Measurements from ENCODE around the gene TMEM273. TPM values are rescaled to one million over a fixed set of nuclear protein-coding genes. Genes with fewer than 3 reads are reported as not detected.

TMEM273 gene
- total RNA-seq, 1 donor from 2014 or later: not detected

DNA sequence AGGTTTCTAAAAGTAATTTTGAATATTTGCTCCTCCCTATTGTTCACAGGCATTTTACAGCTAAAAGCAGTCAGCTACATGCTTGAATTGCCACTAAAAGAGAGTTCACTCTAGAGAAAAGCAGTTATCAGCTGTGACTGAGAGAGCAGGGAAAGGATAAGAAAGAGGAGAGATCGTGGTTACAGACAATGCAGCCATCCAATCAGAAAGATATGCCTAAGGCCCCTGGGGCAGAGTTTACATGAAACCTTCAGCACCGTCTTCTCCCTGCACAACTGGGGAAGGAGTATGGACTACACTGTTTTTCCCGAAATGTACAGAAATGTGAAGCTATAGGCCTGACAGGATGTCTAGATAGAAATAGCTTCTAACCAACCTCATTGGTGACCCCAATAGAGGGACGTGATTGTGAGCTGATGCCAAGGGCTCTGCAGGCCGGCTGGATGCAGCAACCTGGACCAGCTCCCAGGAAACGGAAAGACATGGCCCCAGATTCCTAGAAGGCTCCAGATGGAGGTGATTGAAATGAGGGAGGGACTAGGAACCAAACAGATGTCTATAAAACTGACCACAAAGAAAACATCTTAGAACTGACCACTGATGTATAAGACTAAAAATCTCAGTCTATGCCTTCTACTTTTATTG is 69.6 kb downstream of the TMEM273 start:
- Mint-ChIP-seq H3K4me1 (ENCODE audit: unreplicated experiment) (peaks cover 4% of the 10 kb centered on the region), H3K36me3 (ENCODE audit: unreplicated experiment) (no peaks in the 10 kb centered on the region), H3K27ac (ENCODE audit: unreplicated experiment) (no peak overlapping the region), H3K4me3 (ENCODE audit: unreplicated experiment) (no peak overlapping the region), H3K27me3 (ENCODE audit: unreplicated experiment) (peaks cover 43% of the 10 kb centered on the region), H3K9me3 (ENCODE audit: unreplicated experiment) (no peaks in the 10 kb centered on the region)
- TF ChIP-seq, protein P1, sequence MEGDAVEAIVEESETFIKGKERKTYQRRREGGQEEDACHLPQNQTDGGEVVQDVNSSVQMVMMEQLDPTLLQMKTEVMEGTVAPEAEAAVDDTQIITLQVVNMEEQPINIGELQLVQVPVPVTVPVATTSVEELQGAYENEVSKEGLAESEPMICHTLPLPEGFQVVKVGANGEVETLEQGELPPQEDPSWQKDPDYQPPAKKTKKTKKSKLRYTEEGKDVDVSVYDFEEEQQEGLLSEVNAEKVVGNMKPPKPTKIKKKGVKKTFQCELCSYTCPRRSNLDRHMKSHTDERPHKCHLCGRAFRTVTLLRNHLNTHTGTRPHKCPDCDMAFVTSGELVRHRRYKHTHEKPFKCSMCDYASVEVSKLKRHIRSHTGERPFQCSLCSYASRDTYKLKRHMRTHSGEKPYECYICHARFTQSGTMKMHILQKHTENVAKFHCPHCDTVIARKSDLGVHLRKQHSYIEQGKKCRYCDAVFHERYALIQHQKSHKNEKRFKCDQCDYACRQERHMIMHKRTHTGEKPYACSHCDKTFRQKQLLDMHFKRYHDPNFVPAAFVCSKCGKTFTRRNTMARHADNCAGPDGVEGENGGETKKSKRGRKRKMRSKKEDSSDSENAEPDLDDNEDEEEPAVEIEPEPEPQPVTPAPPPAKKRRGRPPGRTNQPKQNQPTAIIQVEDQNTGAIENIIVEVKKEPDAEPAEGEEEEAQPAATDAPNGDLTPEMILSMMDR (IDR thresholded peaks at IDR 0.05): no peak
- no peak for DNase-seq (ENCODE audit: extremely low spot score, unreplicated experiment)

DNA sequence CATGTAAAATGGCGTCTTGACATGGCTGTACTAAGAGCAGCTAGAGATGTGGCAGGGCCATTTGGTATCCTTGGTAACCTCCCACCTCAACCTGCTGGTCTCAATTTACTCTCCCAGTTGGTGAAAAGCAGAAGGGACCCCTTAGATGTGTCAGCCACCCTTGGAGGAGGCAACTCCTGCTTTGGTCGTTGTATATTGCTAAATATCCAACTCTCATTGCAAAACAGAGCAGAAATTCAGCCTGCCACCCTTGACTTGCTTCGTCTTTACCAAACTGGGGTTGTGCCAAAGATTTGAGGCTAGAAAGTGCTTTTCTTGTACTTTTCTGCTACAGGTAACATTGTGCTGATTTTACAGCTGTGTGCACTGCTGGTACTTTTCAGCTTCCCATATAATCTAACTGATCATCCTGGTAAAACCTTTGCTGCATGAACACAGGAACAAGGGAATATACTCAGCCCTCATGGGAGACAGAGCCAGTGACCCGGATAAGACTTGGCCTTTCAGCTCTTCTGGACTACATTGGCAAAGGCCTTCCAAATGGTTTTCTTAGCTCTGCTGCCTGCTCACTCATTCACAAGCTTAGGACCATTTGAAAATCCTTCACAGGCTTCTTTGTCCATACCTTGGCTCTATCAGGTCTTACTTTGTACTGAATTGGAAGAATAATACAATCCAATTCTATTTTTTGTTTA is 70.7 kb downstream of the TMEM273 start:
- no peak overlapping the region for H3K4me3 Mint-ChIP-seq (ENCODE audit: unreplicated experiment)
- TF ChIP-seq, protein P1 (IDR thresholded peaks at IDR 0.05): no peak
- DNase-seq (ENCODE audit: extremely low spot score, unreplicated experiment): peak; percentile 17
- H3K27ac Mint-ChIP-seq (ENCODE audit: unreplicated experiment): no peak overlapping the region
- H3K4me1 Mint-ChIP-seq (ENCODE audit: unreplicated experiment): peaks cover 4% of the 10 kb centered on the region
- no peaks in the 10 kb centered on the region for H3K36me3 Mint-ChIP-seq (ENCODE audit: unreplicated experiment)
- H3K27me3 Mint-ChIP-seq (ENCODE audit: unreplicated experiment): peaks cover 38% of the 10 kb centered on the region
- no peaks in the 10 kb centered on the region for H3K9me3 Mint-ChIP-seq (ENCODE audit: unreplicated experiment)

DNA sequence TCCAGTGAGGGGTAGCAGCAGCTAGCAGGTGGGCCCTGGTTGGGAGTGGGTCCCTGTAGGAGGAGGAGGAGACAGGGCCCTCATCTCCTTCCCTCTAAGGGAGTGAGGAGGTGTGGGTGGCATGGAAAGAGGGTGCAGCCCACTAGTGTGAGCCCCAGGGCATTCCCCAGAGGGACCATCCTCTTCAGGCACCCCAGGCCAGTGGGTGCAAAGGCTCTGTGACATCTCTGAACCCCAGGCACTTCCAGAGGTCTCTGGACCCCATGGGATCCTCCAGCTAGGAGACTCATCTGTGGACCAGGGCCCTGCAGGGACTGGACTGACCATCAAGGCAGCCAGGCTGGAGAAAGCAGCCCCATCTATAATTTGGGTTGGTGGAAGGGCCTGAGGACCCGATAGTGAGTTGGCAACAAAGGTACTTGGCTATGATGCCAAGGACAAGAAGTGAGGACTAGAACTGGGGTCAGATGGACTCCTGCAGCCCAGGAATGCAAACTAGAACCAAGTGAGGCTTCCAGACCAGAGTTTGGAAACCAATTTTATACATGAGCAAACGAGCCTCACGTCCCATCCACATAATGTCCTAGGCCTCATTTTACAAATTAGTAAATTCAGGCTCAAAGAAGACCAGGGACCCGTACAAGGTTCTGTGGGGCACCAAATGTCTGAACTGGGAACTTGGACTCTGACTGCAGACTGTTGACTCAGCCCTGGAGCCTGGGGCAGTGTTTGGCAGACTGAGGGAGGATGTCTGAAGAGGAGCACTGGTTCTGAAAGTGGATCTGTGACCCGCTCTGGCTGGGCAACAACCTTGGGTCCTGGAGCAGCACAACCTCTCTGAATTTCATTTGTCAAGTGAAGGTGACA is 71.4 kb downstream of the TMEM273 start:
- no peak overlapping the region for H3K4me3 Mint-ChIP-seq (ENCODE audit: unreplicated experiment)
- H3K4me1 Mint-ChIP-seq (ENCODE audit: unreplicated experiment): peaks cover 4% of the 10 kb centered on the region
- peaks cover 36% of the 10 kb centered on the region for H3K27me3 Mint-ChIP-seq (ENCODE audit: unreplicated experiment)
- H3K9me3 Mint-ChIP-seq (ENCODE audit: unreplicated experiment): no peaks in the 10 kb centered on the region
- DNase-seq (ENCODE audit: extremely low spot score, unreplicated experiment): peak; percentile 72
- no peaks in the 10 kb centered on the region for H3K36me3 Mint-ChIP-seq (ENCODE audit: unreplicated experiment)
- TF ChIP-seq, protein P1 (IDR thresholded peaks at IDR 0.05): no peak
- no peak overlapping the region for H3K27ac Mint-ChIP-seq (ENCODE audit: unreplicated experiment)

DNA sequence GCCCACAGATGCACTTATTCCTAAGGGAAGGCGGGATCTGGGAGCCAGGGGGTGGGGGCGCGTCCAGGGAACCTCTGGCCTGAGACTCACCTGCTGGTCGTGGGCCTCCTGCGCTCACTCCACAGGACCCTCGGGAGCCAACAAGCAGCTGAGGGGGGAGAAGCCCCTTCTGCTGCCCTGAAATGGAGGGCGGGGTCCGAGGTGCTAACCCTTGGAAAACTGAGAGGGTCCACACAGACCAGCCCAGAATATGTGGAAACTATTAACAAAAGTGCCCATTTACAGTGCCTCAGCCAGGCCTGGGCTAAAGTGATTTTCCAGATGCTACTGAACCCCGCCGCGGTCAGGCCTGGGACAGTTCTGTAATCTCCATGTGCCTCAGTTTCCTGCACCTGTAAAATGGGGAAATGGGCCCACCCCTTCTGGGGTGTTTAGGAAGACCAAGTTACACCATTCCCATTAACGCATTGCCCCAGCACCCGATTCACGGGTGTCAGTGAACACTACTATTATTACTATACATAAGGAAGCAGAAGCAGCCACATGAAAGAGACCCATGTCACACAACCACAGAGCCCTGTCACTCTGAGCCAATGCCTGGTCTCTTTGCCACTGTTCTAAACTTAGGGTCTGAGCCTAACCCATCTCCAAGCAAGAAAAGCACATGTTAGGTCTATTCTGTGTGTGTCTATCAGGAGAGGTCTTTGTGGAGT is 72.2 kb downstream of the TMEM273 start:
- Mint-ChIP-seq H3K27ac (ENCODE audit: unreplicated experiment) (no peak overlapping the region), H3K36me3 (ENCODE audit: unreplicated experiment) (no peaks in the 10 kb centered on the region), H3K4me3 (ENCODE audit: unreplicated experiment) (peak overlapping the region; percentile 32), H3K27me3 (ENCODE audit: unreplicated experiment) (peaks cover 33% of the 10 kb centered on the region), H3K9me3 (ENCODE audit: unreplicated experiment) (no peaks in the 10 kb centered on the region), H3K4me1 (ENCODE audit: unreplicated experiment) (peaks cover 4% of the 10 kb centered on the region)
- TF ChIP-seq, protein P1 (IDR thresholded peaks at IDR 0.05): no peak
- DNase-seq (ENCODE audit: extremely low spot score, unreplicated experiment): peak; percentile 82
